HEK293T (cell line): ENCODE measurements around the gene POLQ.

Experiments used
- CTCF ChIA-PET: fragments of 350-600 bp; formaldehyde crosslinking; extraction: SDS; loops from one replicate; lab custom pipeline; 2021; ENCODE audit warnings: antibody characterized with exemption, inconsistent platforms; lab: Yijun Ruan, JAX
- POLR2A ChIA-PET: fragments of 350-600 bp; formaldehyde crosslinking; extraction: SDS; loops from one replicate; lab custom pipeline; 2020; ENCODE audit warnings: antibody characterized with exemption, inconsistent platforms; lab: Yijun Ruan, JAX
- DNase-seq: peaks from one replicate; pipeline ENCODE4 v3.0.0; 2012; ENCODE audit warnings: mixed read lengths; ENCODE audit errors: extremely low spot score
- ARNT ChIP-seq: fragments of 450-650 bp; IDR thresholded peaks from 2 replicates; pipeline ENCODE4 v1.6.1; 2017; ENCODE audit warnings: mild to moderate bottlenecking
- BHLHE40 ChIP-seq: fragments of 450-650 bp; IDR thresholded peaks from 2 replicates; pipeline ENCODE4 v1.6.1; 2016; ENCODE audit warnings: mild to moderate bottlenecking, moderate library complexity, borderline replicate concordance
- CTBP1 ChIP-seq: fragments of 450-650 bp; IDR thresholded peaks from 2 replicates; pipeline ENCODE4 v1.6.1; 2016; ENCODE audit warnings: borderline replicate concordance
- ELF4 ChIP-seq: fragments of 450-650 bp; IDR thresholded peaks from 2 replicates; pipeline ENCODE4 v1.6.1; 2017; ENCODE audit warnings: antibody characterized with exemption
- FOXA1 ChIP-seq: fragments of 450-650 bp; IDR thresholded peaks from 2 replicates; pipeline ENCODE4 v1.6.1; 2016; ENCODE audit warnings: mild to moderate bottlenecking
- FOXK2 ChIP-seq: fragments of 450-650 bp; IDR thresholded peaks from 2 replicates; pipeline ENCODE4 v1.6.1; 2016; ENCODE audit warnings: mild to moderate bottlenecking
- FOXM1 ChIP-seq: fragments of 450-650 bp; IDR thresholded peaks from 2 replicates; pipeline ENCODE4 v1.6.1; 2017; ENCODE audit warnings: mild to moderate bottlenecking, borderline replicate concordance
- HDGF ChIP-seq: fragments of 450-650 bp; IDR thresholded peaks from 2 replicates; pipeline ENCODE4 v1.6.1; 2017; ENCODE audit warnings: antibody characterized with exemption, borderline replicate concordance
- L3MBTL2 ChIP-seq: fragments of 450-650 bp; conservative IDR thresholded peaks from 2 replicates; pipeline ENCODE4 v1.6.1; 2016; ENCODE audit warnings: mild to moderate bottlenecking
- LEF1 ChIP-seq: fragments of 450-650 bp; IDR thresholded peaks from 2 replicates; pipeline ENCODE4 v1.6.1; 2017; ENCODE audit warnings: mild to moderate bottlenecking, borderline replicate concordance
- NFRKB ChIP-seq: fragments of 450-650 bp; IDR thresholded peaks from 2 replicates; pipeline ENCODE4 v1.6.1; 2016; ENCODE audit warnings: mild to moderate bottlenecking, moderate library complexity
- PKNOX1 ChIP-seq: fragments of 450-650 bp; IDR thresholded peaks from 2 replicates; pipeline ENCODE4 v1.6.1; 2016
- SP1 ChIP-seq: fragments of 450-650 bp; IDR thresholded peaks from 2 replicates; pipeline ENCODE4 v1.6.1; 2017
- SUZ12 ChIP-seq: fragments of 450-650 bp; IDR thresholded peaks from 2 replicates; pipeline ENCODE4 v1.6.1; 2016; ENCODE audit warnings: mild to moderate bottlenecking
- TARDBP ChIP-seq: fragments of 450-650 bp; IDR thresholded peaks from 2 replicates; pipeline ENCODE4 v1.6.1; 2016
- ZNF384 ChIP-seq: fragments of 450-650 bp; IDR thresholded peaks from 2 replicates; pipeline ENCODE4 v1.6.1; 2016

POLQ gene

GRCh38 chr3:121483290-121483689 lies 62.5 kb downstream of the POLQ start:
- TF ChIP-seq TARDBP (no peak), ELF4 (no peak), ARNT (no peak), FOXA1 (no peak), ZNF384 (no peak), FOXK2 (no peak), NFRKB (no peak), FOXM1 (no peak), CTBP1 (no peak), LEF1 (no peak), SUZ12 (no peak), HDGF (no peak), BHLHE40 (no peak), L3MBTL2 (no peak), PKNOX1 (no peak), SP1 (no peak)
- ChIA-PET POLR2A (no interaction called here), CTCF (no interaction called here)
- no peak for DNase-seq

- TF ChIP-seq FOXM1 (no peak), FOXA1 (no peak), HDGF (no peak), LEF1 (no peak), BHLHE40 (no peak), TARDBP (no peak), ELF4 (no peak), PKNOX1 (no peak), SUZ12 (no peak), NFRKB (no peak), CTBP1 (no peak), L3MBTL2 (no peak), FOXK2 (no peak), ARNT (no peak), ZNF384 (no peak), SP1 (no peak)
- DNase-seq: no peak
- ChIA-PET CTCF (no interaction called here), POLR2A (no interaction called here)
Observed at GRCh38 chr3:121482660-121483059, 63.1 kb downstream of the POLQ start.

- CTCF ChIA-PET: no interaction called here
- TF ChIP-seq ARNT (no peak), SUZ12 (no peak), NFRKB (no peak), CTBP1 (no peak), TARDBP (no peak), BHLHE40 (no peak), ELF4 (no peak), ZNF384 (no peak), HDGF (no peak), FOXM1 (no peak), L3MBTL2 (no peak), FOXK2 (no peak)
- POLR2A ChIA-PET: no interaction called here
- DNase-seq: no peak
Observed at GRCh38 chr3:121481106-121481880, 64.5 kb downstream of the POLQ start.

- CTCF ChIA-PET: no interaction called here
- TF ChIP-seq SUZ12: no peak
- TF ChIP-seq ELF4: no peak
- TF ChIP-seq PKNOX1: no peak
- no peak for TF ChIP-seq BHLHE40
- TF ChIP-seq LEF1: no peak
- TF ChIP-seq FOXM1: no peak
- TF ChIP-seq HDGF: no peak
- no peak for TF ChIP-seq CTBP1
- TF ChIP-seq TARDBP: no peak
- TF ChIP-seq NFRKB: no peak
- TF ChIP-seq SP1: no peak
- no peak for TF ChIP-seq FOXA1
- no peak for TF ChIP-seq L3MBTL2
- TF ChIP-seq ARNT: no peak
- TF ChIP-seq ZNF384: no peak
- DNase-seq: no peak
- POLR2A ChIA-PET: no interaction called here
Observed at GRCh38 chr3:121477589-121477988, 68.2 kb downstream of the POLQ start.

GRCh38 chr3:121473001-121473400 lies 72.8 kb downstream of the POLQ start:
- TF ChIP-seq FOXM1: no peak
- TF ChIP-seq SUZ12: no peak
- no peak for DNase-seq
- ChIA-PET CTCF (no interaction called here), POLR2A (no interaction called here)

GRCh38 chr3:121467085-121467484 lies 78.7 kb downstream of the POLQ start:
- ChIA-PET CTCF (no interaction called here), POLR2A (no interaction called here)
- TF ChIP-seq FOXM1 (no peak), FOXK2 (no peak), PKNOX1 (no peak), LEF1 (no peak)
- DNase-seq: no peak
